Spleen (tissue), 11 donors: ENCODE data around the gene CIB4. TPM values are rescaled to one million over a fixed set of nuclear protein-coding genes. Genes with fewer than 3 reads are reported as not detected.
A peak's percentile ranks its signal among the peaks of the same experiment; 100 is the strongest.

Source experiments
- DNase-seq: peaks from one replicate; pipeline ENCODE4 v3.0.0-alpha.2; 2020
- H3K27ac ChIP-seq, 8 donors: fragments of 200-600 bp; sonication (generic) in 7 of 8; 1 replicate in 4 of 8; 2 replicates in 4 of 8; pipeline versions ENCODE4 v1.5.0 to v1.8.0; 2016 to 2021; ENCODE audit warnings: inconsistent platforms in 4 of 8, mild to moderate bottlenecking in 4 of 8, moderate library complexity in 1 of 8
- H3K27me3 ChIP-seq, 7 donors: fragments of 200-600 bp; sonication (generic) in 6 of 7; replicated peaks in 1 of 7; 1 replicate in 4 of 7; 2 replicates in 3 of 7; pipeline versions ENCODE4 v1.5.0 to v1.8.0; 2016 to 2021; ENCODE audit warnings: inconsistent platforms in 3 of 7, mild to moderate bottlenecking in 1 of 7
- H3K36me3 ChIP-seq, 6 donors: fragments of 200-600 bp; sonication (generic) in 5 of 6; 1 replicate in 4 of 6; 2 replicates in 2 of 6; pipeline versions ENCODE4 v1.5.0 to v1.8.0; 2016 to 2021; ENCODE audit warnings: inconsistent platforms in 2 of 6
- H3K4me1 ChIP-seq, 6 donors: fragments of 200-600 bp; sonication (generic) in 5 of 6; 1 replicate in 3 of 6; 2 replicates in 3 of 6; pipeline versions ENCODE4 v1.5.0 to v1.8.0; 2016 to 2021; ENCODE audit warnings: inconsistent platforms in 3 of 6
- H3K4me3 ChIP-seq, 8 donors: fragments of 200-600 bp; sonication (generic) in 7 of 8; 1 replicate in 4 of 8; 2 replicates in 4 of 8; pipeline versions ENCODE4 v1.5.0 to v1.8.0; 2016 to 2021; ENCODE audit warnings: inconsistent platforms in 4 of 8, mild to moderate bottlenecking in 4 of 8, moderate library complexity in 2 of 8
- H3K9me3 ChIP-seq, 8 donors: fragments of 200-600 bp; sonication (generic) in 7 of 8; 1 replicate in 4 of 8; 2 replicates in 4 of 8; pipeline versions ENCODE4 v1.5.0 to v1.8.0; 2016 to 2021; ENCODE audit warnings: inconsistent platforms in 4 of 8
- CTCF ChIP-seq, 11 experiments: fragments of 200-600 bp in 7 of 11; fragments of 450-650 bp in 4 of 11; sonication (generic) in 4 of 11; IDR thresholded peaks in 8 of 11; conservative IDR thresholded peaks in 3 of 11; 1 replicate in 7 of 11; 2 replicates in 4 of 11; pipeline versions ENCODE4 v1.4.0 to v1.8.0; 2016 to 2021; ENCODE audit warnings: antibody characterized with exemption in 11 of 11, inconsistent platforms in 4 of 11, mild to moderate bottlenecking in 1 of 11
- POLR2A ChIP-seq, 3 donors: fragments of 450-650 bp; IDR thresholded peaks; one replicate each; pipeline ENCODE4 v1.5.1; 2017; ENCODE audit warnings: antibody characterized with exemption in 3 of 3, mild to moderate bottlenecking in 1 of 3
- POLR2AphosphoS5 ChIP-seq, 3 donors: sonication (generic); formaldehyde crosslinking; IDR thresholded peaks; one replicate each; pipeline ENCODE4 v1.5.1; 2017; ENCODE audit warnings: antibody characterized with exemption in 3 of 3
- WGBS, 5 donors: extraction: QIAGEN DNeasy Blood & Tissue Kit in 3 of 5; methylation state at CpG; one replicate each; pipeline versions ENCODE4 v1.1.5 to v1.1.7; 2013 to 2018; 5-methylcytosine and 5-hydroxymethylcytosine counted together
- intact Hi-C: fragments of 100-400 bp; cut with DNase I; formaldehyde crosslinking; loops from one replicate; pipeline ENCODE4 v1.15.0; 2023; ENCODE audit warnings: low total_unique reads
- polyA plus RNA-seq, 3 donors: library from polyadenylated mRNA; stranded (reverse); fragments of 200-250 nt; gene quantifications; one replicate each; pipeline ENCODE4 v1.2.1, GENCODE V29; 2013
- total RNA-seq, 7 donors: library from RNA; depleted of rRNA in 3 of 7; stranded (reverse); fragments of >200 nt in 3 of 7; fragmentation: NEBNext Ultra II Directional in 4 of 7; extraction: Animal tissue kit (Norgen Biotek cat#: 25700) in 4 of 7; gene quantifications; one replicate each; pipeline versions ENCODE4 v1.1.0 to v1.2.1, GENCODE V29; 2016 to 2021
- donor health status: healthy with polysubstance abuse.
- donor health status: DM: no; HTN: no; CAD: no; lungs with moderate emphysema.
- donor health status: DM: no; HTN: no; CAD: no.
- donor health status: Bipolar disorder and iron deficiency.
- donor health status: healthy.
- donor health status: DM: no; HTN: no; CAD: no.
- donor health status: DM: yes; HTN: yes; CAD: no.

Gene CIB4
- total and polyA plus RNA-seq, 10 donors, result not detected

GRCh38 chr2:26615860-26616705 lies 25.1 kb downstream of the CIB4 start:
- peaks cover 0 to 31% (median 4%) of the 10 kb centered on the region in 7 donors for H3K27me3 ChIP-seq
- no peaks in the 10 kb centered on the region for H3K9me3 ChIP-seq
- TF ChIP-seq POLR2AphosphoS5 (IDR thresholded peaks at IDR 0.05), result no peak
- no peak for TF ChIP-seq CTCF (IDR thresholded peaks at IDR 0.05 in 8 of 11, conservative IDR thresholded peaks at IDR 0.05 in 3 of 11)
- no peak for TF ChIP-seq POLR2A (IDR thresholded peaks at IDR 0.05)
- DNase-seq, result peak; percentile 58
- H3K27ac ChIP-seq, result no peak overlapping the region
- intact Hi-C loops, result no loop called here
- WGBS, 5 donors, result 72 to 82% (median 79%) methylated on average over 12 to 18 of the region's 18 CpGs
- no peak overlapping the region for H3K4me3 ChIP-seq
- H3K36me3 ChIP-seq, result no peaks in the 10 kb centered on the region
- H3K4me1 ChIP-seq, result peaks cover 0 to 26% (median 6%) of the 10 kb centered on the region in 6 donors

- DNase-seq, result no peak
- intact Hi-C loops, result no loop called here
- peaks cover 0 to 31% (median 4%) of the 10 kb centered on the region in 7 donors for H3K27me3 ChIP-seq
- H3K4me1 ChIP-seq, result peaks cover 0 to 33% (median 8%) of the 10 kb centered on the region in 6 donors
- H3K4me3 ChIP-seq, result no peak overlapping the region
- TF ChIP-seq POLR2A (IDR thresholded peaks at IDR 0.05), result no peak
- TF ChIP-seq POLR2AphosphoS5 (IDR thresholded peaks at IDR 0.05), result no peak
- no peak for TF ChIP-seq CTCF (IDR thresholded peaks at IDR 0.05 in 8 of 11, conservative IDR thresholded peaks at IDR 0.05 in 3 of 11)
- H3K27ac ChIP-seq, result no peak overlapping the region
- H3K36me3 ChIP-seq, result no peaks in the 10 kb centered on the region
- no peaks in the 10 kb centered on the region for H3K9me3 ChIP-seq
- 64 to 81% (median 73%) methylated on average over 7 to 10 of the region's 10 CpGs for WGBS, 5 donors
These were observed 25.8 kb downstream of the CIB4 start for GRCh38 chr2:26615336-26615859.

GRCh38 chr2:26614216-26615138 lies 26.7 kb downstream of the CIB4 start:
- peak; percentile 59 for DNase-seq
- Histone ChIP-seq H3K4me1 (peaks cover 0 to 42% (median 12%) of the 10 kb centered on the region in 6 donors), H3K4me3 (no peak overlapping the region), H3K9me3 (no peaks in the 10 kb centered on the region), H3K27ac (no peak overlapping the region), H3K36me3 (no peaks in the 10 kb centered on the region), H3K27me3 (peaks cover 0 to 31% (median 4%) of the 10 kb centered on the region in 7 donors)
- intact Hi-C loops, result no loop called here
- TF ChIP-seq CTCF (IDR thresholded peaks at IDR 0.05 in 8 of 11, conservative IDR thresholded peaks at IDR 0.05 in 3 of 11) (no peak), POLR2AphosphoS5 (IDR thresholded peaks at IDR 0.05) (no peak)
- WGBS, 5 donors, result 78 to 88% (median 83%) methylated on average over 16 to 18 of the region's 18 CpGs
